ENCODE results near the gene ATP10B. TPM values are rescaled to one million over a fixed set of nuclear protein-coding genes. Genes with fewer than 3 reads are reported as not detected.

Gene ATP10B
- total and polyA plus RNA-seq, 2 of the 13 experiments (the other 11 are each of a cell fraction or from before 2014, with no cell fraction given), result not detected

DNA sequence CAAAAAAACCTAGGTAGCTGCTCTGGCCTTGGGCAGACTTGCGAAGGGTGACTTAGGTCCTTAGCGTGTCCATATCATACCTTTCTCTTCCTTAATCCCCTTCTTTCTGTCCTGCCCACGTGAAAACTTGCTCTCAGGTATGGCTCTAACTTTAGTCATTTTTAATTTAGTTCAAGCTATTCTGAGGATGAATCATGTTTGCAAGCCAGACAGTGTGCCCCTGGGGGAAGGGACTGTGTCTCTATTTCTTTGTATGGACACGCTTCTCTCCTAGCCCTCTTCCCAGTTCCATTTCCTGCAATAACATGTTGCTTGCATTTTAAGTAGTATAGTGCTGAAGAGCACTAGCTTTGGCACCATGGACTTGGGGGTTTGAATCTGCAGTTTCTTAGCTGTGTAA is 309.7 kb downstream of the ATP10B start (continued):
- TF ChIP-seq, protein P1, sequence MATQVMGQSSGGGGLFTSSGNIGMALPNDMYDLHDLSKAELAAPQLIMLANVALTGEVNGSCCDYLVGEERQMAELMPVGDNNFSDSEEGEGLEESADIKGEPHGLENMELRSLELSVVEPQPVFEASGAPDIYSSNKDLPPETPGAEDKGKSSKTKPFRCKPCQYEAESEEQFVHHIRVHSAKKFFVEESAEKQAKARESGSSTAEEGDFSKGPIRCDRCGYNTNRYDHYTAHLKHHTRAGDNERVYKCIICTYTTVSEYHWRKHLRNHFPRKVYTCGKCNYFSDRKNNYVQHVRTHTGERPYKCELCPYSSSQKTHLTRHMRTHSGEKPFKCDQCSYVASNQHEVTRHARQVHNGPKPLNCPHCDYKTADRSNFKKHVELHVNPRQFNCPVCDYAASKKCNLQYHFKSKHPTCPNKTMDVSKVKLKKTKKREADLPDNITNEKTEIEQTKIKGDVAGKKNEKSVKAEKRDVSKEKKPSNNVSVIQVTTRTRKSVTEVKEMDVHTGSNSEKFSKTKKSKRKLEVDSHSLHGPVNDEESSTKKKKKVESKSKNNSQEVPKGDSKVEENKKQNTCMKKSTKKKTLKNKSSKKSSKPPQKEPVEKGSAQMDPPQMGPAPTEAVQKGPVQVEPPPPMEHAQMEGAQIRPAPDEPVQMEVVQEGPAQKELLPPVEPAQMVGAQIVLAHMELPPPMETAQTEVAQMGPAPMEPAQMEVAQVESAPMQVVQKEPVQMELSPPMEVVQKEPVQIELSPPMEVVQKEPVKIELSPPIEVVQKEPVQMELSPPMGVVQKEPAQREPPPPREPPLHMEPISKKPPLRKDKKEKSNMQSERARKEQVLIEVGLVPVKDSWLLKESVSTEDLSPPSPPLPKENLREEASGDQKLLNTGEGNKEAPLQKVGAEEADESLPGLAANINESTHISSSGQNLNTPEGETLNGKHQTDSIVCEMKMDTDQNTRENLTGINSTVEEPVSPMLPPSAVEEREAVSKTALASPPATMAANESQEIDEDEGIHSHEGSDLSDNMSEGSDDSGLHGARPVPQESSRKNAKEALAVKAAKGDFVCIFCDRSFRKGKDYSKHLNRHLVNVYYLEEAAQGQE (IDR thresholded peaks at IDR 0.05; ENCODE audit: borderline replicate concordance in 1 of 2, low read depth in 1 of 2, low read length in 2 of 2), result no peak
- TF ChIP-seq MAZ (IDR thresholded peaks at IDR 0.05; ENCODE audit: borderline replicate concordance, low read depth, low read length) (no peak), MAZ (CRISPR knock-in tag; IDR thresholded peaks at IDR 0.05; ENCODE audit: low read depth) (no peak), ZC3H13 (CRISPR knock-in tag; IDR thresholded peaks at IDR 0.05) (no peak), POLR2AphosphoS2 (IDR thresholded peaks at IDR 0.05; ENCODE audit: low read depth, low read length) (no peak), GLI4 (CRISPR knock-in tag; IDR thresholded peaks at IDR 0.05; ENCODE audit: borderline replicate concordance) (no peak)
- TF ChIP-seq, protein P2, sequence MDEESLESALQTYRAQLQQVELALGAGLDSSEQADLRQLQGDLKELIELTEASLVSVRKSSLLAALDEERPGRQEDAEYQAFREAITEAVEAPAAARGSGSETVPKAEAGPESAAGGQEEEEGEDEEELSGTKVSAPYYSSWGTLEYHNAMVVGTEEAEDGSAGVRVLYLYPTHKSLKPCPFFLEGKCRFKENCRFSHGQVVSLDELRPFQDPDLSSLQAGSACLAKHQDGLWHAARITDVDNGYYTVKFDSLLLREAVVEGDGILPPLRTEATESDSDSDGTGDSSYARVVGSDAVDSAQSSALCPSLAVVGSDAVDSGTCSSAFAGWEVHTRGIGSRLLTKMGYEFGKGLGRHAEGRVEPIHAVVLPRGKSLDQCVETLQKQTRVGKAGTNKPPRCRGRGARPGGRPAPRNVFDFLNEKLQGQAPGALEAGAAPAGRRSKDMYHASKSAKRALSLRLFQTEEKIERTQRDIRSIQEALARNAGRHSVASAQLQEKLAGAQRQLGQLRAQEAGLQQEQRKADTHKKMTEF (CRISPR knock-in tag; IDR thresholded peaks at IDR 0.05), result no peak

DNA sequence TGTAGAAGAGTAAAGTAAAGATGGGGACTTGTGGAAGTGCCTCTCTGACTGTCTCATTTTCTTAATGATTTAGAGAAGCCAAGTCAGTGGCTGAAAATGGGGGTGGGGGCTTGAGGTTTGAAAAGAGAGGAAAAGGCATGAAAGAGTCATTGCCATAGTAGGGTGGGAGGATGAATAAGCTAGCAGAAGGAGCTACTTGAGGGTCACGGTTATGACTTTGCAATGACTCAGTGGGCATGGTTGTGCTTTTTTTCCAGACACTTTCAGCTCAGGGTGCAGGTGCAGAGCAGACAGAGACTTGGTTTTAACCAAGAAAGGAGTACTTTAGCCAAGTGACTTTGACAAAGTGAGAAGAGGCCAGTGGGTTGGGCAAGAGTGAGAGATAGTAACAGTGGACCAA is 312.6 kb downstream of the ATP10B start:
- H3K79me2 ChIP-seq (ENCODE audit: insufficient read depth, low read length), result no peaks in the 10 kb centered on the region
- ATAC-seq, result no peak
- no peaks in the 10 kb centered on the region for H4K20me1 ChIP-seq (ENCODE audit: insufficient read depth, low read length)
- H3K9me3 ChIP-seq (ENCODE audit: low read length), result no peaks in the 10 kb centered on the region
- no peaks in the 10 kb centered on the region for H3K36me3 ChIP-seq (replicated peaks in 1 of 2; ENCODE audit: control insufficient read depth in 1 of 2, insufficient read depth in 2 of 2, low read length in 2 of 2)
- no peak overlapping the region for H3K4me3 ChIP-seq (replicated peaks in 1 of 3; ENCODE audit: insufficient read depth in 1 of 3, low read depth in 2 of 3, low read length in 3 of 3)
- in situ Hi-C loops (cut with HindIII; ENCODE audit: extremely low pct_ligation_motif_present, low pct_unique_long_range_greater_than_20kb), result no loop called here
- BruUV-seq (replicated peaks), result no TSS peak
- H3K4me2 ChIP-seq (ENCODE audit: low read depth, low read length), result no peak overlapping the region
- H3K27me3 ChIP-seq (ENCODE audit: control insufficient read depth in 1 of 2, insufficient read depth in 2 of 2, low read length in 2 of 2), result no peaks in the 10 kb centered on the region; a peak in 1 of 5 replicates
- WGBS (ENCODE audit: low lambda C conversion rate), result 0% methylated on average over 1 of the region's 1 CpG
- CTCF ChIA-PET (ENCODE audit: low intra/inter-chr PET ratio, low total read pairs), result no interaction called here
- H3K9ac ChIP-seq (ENCODE audit: insufficient read depth, low read depth, low read length), result no peak overlapping the region
- no peak for FAIRE-seq
- no peaks in the 10 kb centered on the region for H3K4me1 ChIP-seq (ENCODE audit: insufficient read depth, low read length)
- no peak for DNase-seq (ENCODE audit: low spot score)
- intact Hi-C loops (cut with micrococcal nuclease; ENCODE audit: unreplicated experiment), result no loop called here
- H2AFZ ChIP-seq (ENCODE audit: low read length), result no peak overlapping the region
- POLR2A ChIA-PET, result no interaction called here
- H3K27ac ChIP-seq (ENCODE audit: extremely low read length, insufficient read depth, low read length), result no peak overlapping the region
- TF ChIP-seq NRL (CRISPR knock-in tag; IDR thresholded peaks at IDR 0.05; ENCODE audit: borderline replicate concordance), result no peak
- no peak for TF ChIP-seq GABPA (IDR thresholded peaks at IDR 0.05; ENCODE audit: low read depth, low read length)
- no peak for TF ChIP-seq GABPA (CRISPR knock-in tag; IDR thresholded peaks at IDR 0.05; ENCODE audit: low read depth)
- no peak for TF ChIP-seq SP140L (CRISPR knock-in tag; IDR thresholded peaks at IDR 0.05; ENCODE audit: borderline replicate concordance)
- no peak for TF ChIP-seq ZNF292 (CRISPR knock-in tag; IDR thresholded peaks at IDR 0.05; ENCODE audit: borderline replicate concordance, low read depth)
